Measurements from ENCODE around the gene RAP1A. TPM values are rescaled to one million over a fixed set of nuclear protein-coding genes. Genes with fewer than 3 reads are reported as not detected.

RAP1A gene
- total RNA-seq, 1 experiment from 2014 or later: 19.0 TPM

GRCh38 chr1:111747282-111747734 lies 127.7 kb downstream of the RAP1A start:
- no peaks in the 10 kb centered on the region for H3K27me3 ChIP-seq (ENCODE audit: low read length)
- H3K9me2 ChIP-seq (replicated peaks; ENCODE audit: low read length): no peaks in the 10 kb centered on the region
- no TSS peak for BruUV-seq (replicated peaks)
- H3K4me2 ChIP-seq (ENCODE audit: low read length): no peak overlapping the region
- H3K9me3 ChIP-seq (ENCODE audit: low read length): no peaks in the 10 kb centered on the region
- no peaks in the 10 kb centered on the region for H3K4me1 ChIP-seq (ENCODE audit: insufficient read depth, low read length)
- H4K20me1 ChIP-seq (ENCODE audit: low read length): no peaks in the 10 kb centered on the region
- ATAC-seq (peak; percentile 92), DNase-seq (peak; percentile 85)
- H3F3A ChIP-seq (ENCODE audit: low read length, unreplicated experiment): no peaks in the 10 kb centered on the region
- intact Hi-C loops (cut with micrococcal nuclease): loop anchor here (1.0 kb wide), 2 partner anchors 32 to 266 kb away; no protein-coding TSS in a partner anchor
- no peak overlapping the region for H3K27ac ChIP-seq (ENCODE audit: low read length)
- no peaks in the 10 kb centered on the region for H3K36me3 ChIP-seq (ENCODE audit: low read depth, low read length)
- H3K4me3 ChIP-seq (ENCODE audit: low read length): no peak overlapping the region
- no peaks in the 10 kb centered on the region for H3K79me2 ChIP-seq (ENCODE audit: low read length)
- POLR2A ChIA-PET (ENCODE audit: unreplicated experiment): no interaction called here
- no peak overlapping the region for H2AFZ ChIP-seq (ENCODE audit: low read length)
- H3K9ac ChIP-seq (ENCODE audit: low read length): no peak overlapping the region
- CTCF ChIA-PET: interaction anchor here (1.2 to 1.6 kb wide), 4 partner anchors 22 to 265 kb away, joined by 4 to 24 read pairs (median 9); no protein-coding TSS in a partner anchor
- no peak for TF ChIP-seq EZH2phosphoT487 (IDR thresholded peaks at IDR 0.05; ENCODE audit: borderline replicate concordance, low read length)
- TF ChIP-seq EZH2 (IDR thresholded peaks at IDR 0.05; ENCODE audit: low read length, unreplicated experiment): no peak
- peak; percentile 84 for TF ChIP-seq CTCF (conservative IDR thresholded peaks at IDR 0.05; ENCODE audit: low read depth, low read length)

GRCh38 chr1:111747947-111748346 lies 128.4 kb downstream of the RAP1A start:
- H3K4me1 ChIP-seq (ENCODE audit: insufficient read depth, low read length): no peaks in the 10 kb centered on the region
- H3K79me2 ChIP-seq (ENCODE audit: low read length): no peaks in the 10 kb centered on the region
- BruUV-seq (replicated peaks): no TSS peak
- no peaks in the 10 kb centered on the region for H4K20me1 ChIP-seq (ENCODE audit: low read length)
- H3K27me3 ChIP-seq (ENCODE audit: low read length): no peaks in the 10 kb centered on the region
- H3K27ac ChIP-seq (ENCODE audit: low read length): no peak overlapping the region
- ChIA-PET POLR2A (ENCODE audit: unreplicated experiment) (no interaction called here), CTCF (interaction anchor here (1.2 to 1.6 kb wide), 4 partner anchors 22 to 266 kb away, joined by 4 to 24 read pairs (median 9); no protein-coding TSS in a partner anchor)
- H2AFZ ChIP-seq (ENCODE audit: low read length): no peak overlapping the region
- no peaks in the 10 kb centered on the region for H3K9me3 ChIP-seq (ENCODE audit: low read length)
- intact Hi-C loops (cut with micrococcal nuclease): loop anchor here (1.0 kb wide), 2 partner anchors 33 to 267 kb away; no protein-coding TSS in a partner anchor
- DNase-seq: no peak
- H3F3A ChIP-seq (ENCODE audit: low read length, unreplicated experiment): no peaks in the 10 kb centered on the region
- no peak for ATAC-seq
- no peak overlapping the region for H3K9ac ChIP-seq (ENCODE audit: low read length)
- no peak for TF ChIP-seq EZH2 (IDR thresholded peaks at IDR 0.05; ENCODE audit: low read length, unreplicated experiment)
- no peak for TF ChIP-seq EZH2phosphoT487 (IDR thresholded peaks at IDR 0.05; ENCODE audit: borderline replicate concordance, low read length)
- no peak for TF ChIP-seq CTCF (conservative IDR thresholded peaks at IDR 0.05; ENCODE audit: low read depth, low read length)
- H3K9me2 ChIP-seq (replicated peaks; ENCODE audit: low read length): no peaks in the 10 kb centered on the region
- no peak overlapping the region for H3K4me3 ChIP-seq (ENCODE audit: low read length)
- H3K36me3 ChIP-seq (ENCODE audit: low read depth, low read length): no peaks in the 10 kb centered on the region
- no peak overlapping the region for H3K4me2 ChIP-seq (ENCODE audit: low read length)

DNA sequence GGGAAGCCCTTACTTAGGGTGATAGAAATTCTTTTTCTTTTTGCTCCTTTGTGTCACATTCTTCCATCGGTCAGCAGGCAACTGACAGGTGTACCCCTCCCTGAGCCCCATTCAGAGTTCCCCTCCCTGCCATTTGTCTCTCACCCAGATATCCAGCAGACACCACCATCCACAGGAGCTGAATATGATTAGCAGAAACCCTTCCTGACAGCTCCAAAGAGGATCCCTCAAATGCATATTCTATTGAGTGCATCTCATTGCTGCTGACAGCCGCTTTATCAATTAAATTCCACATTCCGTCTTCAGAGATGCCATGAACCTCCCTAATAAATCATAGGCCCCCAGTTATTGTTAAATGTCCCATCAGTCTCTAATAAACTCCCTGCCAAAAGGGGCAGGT lies 130.0 kb downstream of the RAP1A start:
- TF ChIP-seq EZH2 (IDR thresholded peaks at IDR 0.05; ENCODE audit: low read length, unreplicated experiment): no peak
- TF ChIP-seq CTCF (conservative IDR thresholded peaks at IDR 0.05; ENCODE audit: low read depth, low read length): no peak
- TF ChIP-seq EZH2phosphoT487 (IDR thresholded peaks at IDR 0.05; ENCODE audit: borderline replicate concordance, low read length): no peak
- H2AFZ ChIP-seq (ENCODE audit: low read length): no peak overlapping the region
- ATAC-seq (no peak), DNase-seq (no peak)
- no peak overlapping the region for H3K9ac ChIP-seq (ENCODE audit: low read length)
- no peak overlapping the region for H3K4me2 ChIP-seq (ENCODE audit: low read length)
- H3K27ac ChIP-seq (ENCODE audit: low read length): no peak overlapping the region
- H3K79me2 ChIP-seq (ENCODE audit: low read length): no peaks in the 10 kb centered on the region
- BruUV-seq (replicated peaks): no TSS peak
- no peaks in the 10 kb centered on the region for H3K27me3 ChIP-seq (ENCODE audit: low read length)
- no peak overlapping the region for H3K4me3 ChIP-seq (ENCODE audit: low read length)
- no peaks in the 10 kb centered on the region for H3F3A ChIP-seq (ENCODE audit: low read length, unreplicated experiment)
- CTCF ChIA-PET: no interaction called here
- intact Hi-C loops (cut with micrococcal nuclease): no loop called here
- POLR2A ChIA-PET (ENCODE audit: unreplicated experiment): no interaction called here
- H4K20me1 ChIP-seq (ENCODE audit: low read length): no peaks in the 10 kb centered on the region
- peaks cover 2% of the 10 kb centered on the region for H3K4me1 ChIP-seq (ENCODE audit: insufficient read depth, low read length)
- no peaks in the 10 kb centered on the region for H3K9me3 ChIP-seq (ENCODE audit: low read length)
- no peaks in the 10 kb centered on the region for H3K36me3 ChIP-seq (ENCODE audit: low read depth, low read length)
- H3K9me2 ChIP-seq (replicated peaks; ENCODE audit: low read length): no peaks in the 10 kb centered on the region

All from PC-3 (cell line).